Adrenal gland (tissue), 5 donors: ENCODE measurements around the gene BCAR3.

Experiments
- POLR2A ChIP-seq, 2 donors: fragments of 450-650 bp; IDR thresholded peaks; one replicate each; pipeline ENCODE4 v1.6.1; 2017; ENCODE audit warnings: antibody characterized with exemption in 2 of 2, mild to moderate bottlenecking in 2 of 2, moderate library complexity in 1 of 2
- TF ChIP-seq, protein P1 (sequence below), 6 experiments: fragments of 450-650 bp in 4 of 6; fragments of 200-600 bp in 2 of 6; sonication (generic) in 1 of 6; IDR thresholded peaks; 1 replicate in 5 of 6; 2 replicates in 1 of 6; pipeline versions ENCODE4 v1.5.1 to v1.8.0; 2016 to 2021; ENCODE audit warnings: antibody characterized with exemption in 6 of 6, mild to moderate bottlenecking in 2 of 6, moderate library complexity in 1 of 6
- donor health status: DM: no; HTN: no; CAD: no.

DNA sequence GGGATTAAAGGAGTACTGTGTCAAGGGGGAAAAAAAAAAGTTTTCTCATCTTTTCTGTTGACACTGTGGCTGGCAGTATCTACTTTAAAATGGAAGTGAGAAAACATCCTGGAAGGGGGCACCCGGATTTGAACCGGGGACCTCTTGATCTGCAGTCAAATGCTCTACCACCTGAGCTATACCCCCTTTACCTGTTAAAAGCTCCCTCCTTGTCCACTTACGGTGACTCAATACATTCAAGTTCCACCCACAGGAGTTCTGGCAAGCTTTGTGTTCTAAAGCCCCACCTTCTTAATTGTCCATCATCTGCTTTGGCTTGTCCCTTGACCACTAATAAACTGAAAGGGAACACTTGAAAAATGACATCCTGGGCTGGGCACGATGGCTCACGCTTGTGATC, 165.5 kb downstream of the BCAR3 start:
- TF ChIP-seq, protein P1, sequence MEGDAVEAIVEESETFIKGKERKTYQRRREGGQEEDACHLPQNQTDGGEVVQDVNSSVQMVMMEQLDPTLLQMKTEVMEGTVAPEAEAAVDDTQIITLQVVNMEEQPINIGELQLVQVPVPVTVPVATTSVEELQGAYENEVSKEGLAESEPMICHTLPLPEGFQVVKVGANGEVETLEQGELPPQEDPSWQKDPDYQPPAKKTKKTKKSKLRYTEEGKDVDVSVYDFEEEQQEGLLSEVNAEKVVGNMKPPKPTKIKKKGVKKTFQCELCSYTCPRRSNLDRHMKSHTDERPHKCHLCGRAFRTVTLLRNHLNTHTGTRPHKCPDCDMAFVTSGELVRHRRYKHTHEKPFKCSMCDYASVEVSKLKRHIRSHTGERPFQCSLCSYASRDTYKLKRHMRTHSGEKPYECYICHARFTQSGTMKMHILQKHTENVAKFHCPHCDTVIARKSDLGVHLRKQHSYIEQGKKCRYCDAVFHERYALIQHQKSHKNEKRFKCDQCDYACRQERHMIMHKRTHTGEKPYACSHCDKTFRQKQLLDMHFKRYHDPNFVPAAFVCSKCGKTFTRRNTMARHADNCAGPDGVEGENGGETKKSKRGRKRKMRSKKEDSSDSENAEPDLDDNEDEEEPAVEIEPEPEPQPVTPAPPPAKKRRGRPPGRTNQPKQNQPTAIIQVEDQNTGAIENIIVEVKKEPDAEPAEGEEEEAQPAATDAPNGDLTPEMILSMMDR (IDR thresholded peaks at IDR 0.05): no peak
- TF ChIP-seq POLR2A (IDR thresholded peaks at IDR 0.05): no peak
